Left renal pelvis (tissue), 4 donors: ENCODE results near the gene GTF2A2. TPM values are rescaled to one million over a fixed set of nuclear protein-coding genes. Genes with fewer than 3 reads are reported as not detected.
"Not testable (repeated sequence)": the region's sequence is repeated elsewhere in the genome, so short reads cannot be mapped to it uniquely, and the experiment has no call there.

Experiments used
- DNase-seq, 4 donors: peaks; one replicate each; pipeline ENCODE4 v3.0.0-alpha.2; 2013; ENCODE audit warnings: low read depth in 4 of 4, low spot score in 3 of 4
- polyA plus RNA-seq, 4 donors: library from polyadenylated mRNA; unstranded; fragments of 120-200 nt; gene quantifications; one replicate each; pipeline ENCODE4 v1.2.1, GENCODE V29; 2013; ENCODE audit not compliant: insufficient read length in 4 of 4

Gene GTF2A2
- polyA plus RNA-seq, 4 donors: 125 to 181 (median 134) TPM

- no peak for DNase-seq
These were observed 19.2 kb upstream of the GTF2A2 start for GRCh38 chr15:59676565-59676964.

- no peak for DNase-seq
These were observed 17.1 kb upstream of the GTF2A2 start for GRCh38 chr15:59674361-59674877.

- DNase-seq: no peak
These were observed 11.2 kb upstream of the GTF2A2 start for GRCh38 chr15:59668556-59668955.

- no peak for DNase-seq
These were observed 4.9 kb upstream of the GTF2A2 start for GRCh38 chr15:59662260-59662659.

DNA sequence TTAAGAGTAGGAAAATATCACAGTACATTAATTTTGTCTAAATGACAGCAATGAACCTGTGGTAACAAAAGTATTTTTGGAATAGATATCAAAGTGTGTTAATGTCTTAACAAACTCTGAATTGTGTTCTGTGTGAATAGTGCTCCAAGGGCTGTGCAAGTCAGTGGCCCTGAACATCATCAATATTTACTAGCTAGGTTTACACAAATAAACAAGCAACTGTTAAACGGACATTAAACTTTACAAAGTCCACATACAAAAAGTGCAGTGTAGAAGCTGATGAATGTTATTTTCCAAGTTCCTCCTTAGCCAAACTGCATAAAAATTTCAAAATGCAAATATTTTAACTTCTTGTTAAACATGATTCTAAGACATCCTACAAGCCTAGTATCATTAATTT lies 2.1 kb upstream of the GTF2A2 start:
- no peak for DNase-seq

GRCh38 chr15:59657635-59658125 lies 365 bp upstream of the GTF2A2 start:
- DNase-seq: no peak

DNA sequence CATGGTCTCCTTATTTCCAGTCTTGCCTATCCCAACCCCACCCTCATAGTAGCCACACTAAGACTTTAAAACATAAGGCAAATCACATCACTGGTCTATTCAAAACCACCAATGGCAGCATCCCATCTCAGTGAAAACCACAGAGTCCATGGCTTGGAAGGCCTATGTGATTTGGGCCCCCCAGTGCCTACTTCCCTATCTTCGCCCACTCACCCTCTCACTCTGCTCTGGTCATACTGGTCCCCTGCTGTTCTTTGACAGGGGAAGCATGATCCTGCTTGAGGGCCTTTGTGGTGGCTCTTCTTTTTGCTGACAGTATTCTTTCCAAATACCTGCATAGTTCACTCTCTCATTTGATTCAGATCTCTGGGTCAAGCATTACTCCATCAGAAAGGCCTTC lies 3.3 kb downstream of the GTF2A2 start:
- no peak for DNase-seq

DNA sequence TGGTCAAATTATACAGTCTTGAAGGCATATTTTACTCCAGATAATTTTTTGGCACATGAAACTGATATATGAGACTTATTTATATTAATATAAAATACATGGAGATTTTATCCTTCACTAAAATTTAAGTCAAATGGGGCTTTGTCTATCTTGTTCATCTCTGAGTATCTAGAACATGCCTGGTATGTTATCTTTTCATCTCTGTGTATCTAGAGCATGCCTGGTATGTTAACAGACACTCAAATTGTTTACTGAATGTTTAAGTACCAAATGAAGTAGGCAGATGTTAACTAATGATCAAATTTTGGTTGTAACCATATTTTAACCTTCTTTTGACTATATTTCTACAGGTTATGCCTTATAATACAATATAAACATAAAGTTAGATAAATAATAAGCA lies 7.7 kb downstream of the GTF2A2 start:
- DNase-seq: no peak

DNA sequence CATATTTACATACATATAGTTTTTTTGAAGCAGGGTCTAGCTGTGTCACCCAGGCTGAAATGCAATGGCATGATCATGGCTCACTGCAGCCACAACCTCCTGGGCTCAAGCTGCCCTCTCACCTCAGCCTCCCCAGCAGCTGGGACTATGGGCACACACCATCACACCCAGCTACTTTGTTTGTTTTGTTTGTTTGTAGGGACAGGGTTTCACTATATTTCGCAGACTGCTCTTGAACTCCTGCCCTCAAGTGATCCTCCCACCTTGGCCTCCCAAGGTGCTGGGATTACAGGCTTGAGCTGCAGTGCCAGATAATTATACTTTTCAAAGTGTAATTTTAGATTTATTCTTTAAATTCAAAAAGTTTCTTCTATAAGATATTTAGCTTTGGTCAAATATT lies 10.2 kb downstream of the GTF2A2 start:
- DNase-seq: no peak

- no peak for DNase-seq
These were observed 11.0 kb downstream of the GTF2A2 start for GRCh38 chr15:59646277-59646676.

DNA sequence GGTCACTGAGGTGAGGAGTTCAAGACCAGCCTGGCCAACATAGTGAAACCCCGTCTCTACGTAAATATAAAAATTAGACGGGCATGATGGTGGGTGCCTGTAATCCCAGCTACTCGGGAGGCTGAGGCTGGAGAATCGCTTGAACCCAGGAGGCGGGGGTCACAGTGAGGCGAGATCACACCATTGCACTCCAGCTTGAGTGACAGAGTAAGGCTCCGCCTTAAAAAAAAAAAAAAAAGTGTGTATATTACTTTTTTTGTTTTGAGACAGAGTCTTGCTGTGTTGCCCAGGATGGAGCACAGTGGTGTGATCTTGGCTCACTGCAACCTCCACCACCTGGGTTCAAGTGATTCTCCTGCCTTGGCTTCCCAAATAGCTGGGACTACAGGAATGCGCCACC lies 11.5 kb downstream of the GTF2A2 start:
- DNase-seq: not testable (repeated sequence)

GRCh38 chr15:59644756-59645155 lies 12.6 kb downstream of the GTF2A2 start:
- no peak for DNase-seq

- DNase-seq: no peak
These were observed 15.0 kb downstream of the GTF2A2 start for GRCh38 chr15:59642351-59642750.

DNA sequence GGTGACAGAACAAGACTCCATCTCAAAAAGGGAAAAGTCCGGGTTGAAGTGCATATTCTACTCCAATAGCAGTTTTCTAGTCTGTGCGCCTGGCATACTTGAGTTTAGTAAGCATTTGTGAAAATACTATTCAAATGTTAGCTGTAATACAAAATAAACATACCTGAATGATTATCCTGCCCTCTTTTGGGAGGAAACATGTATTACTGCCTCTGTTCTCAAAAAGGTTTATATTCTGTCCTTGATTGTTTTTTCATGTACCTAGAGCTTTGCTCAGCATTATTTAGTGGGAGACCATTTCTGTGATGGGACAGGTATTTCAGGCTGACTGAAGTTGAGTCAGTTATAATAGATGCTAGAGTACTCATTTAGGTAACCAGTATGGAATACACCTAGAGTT lies 19.8 kb downstream of the GTF2A2 start:
- not testable (repeated sequence) for DNase-seq

DNA sequence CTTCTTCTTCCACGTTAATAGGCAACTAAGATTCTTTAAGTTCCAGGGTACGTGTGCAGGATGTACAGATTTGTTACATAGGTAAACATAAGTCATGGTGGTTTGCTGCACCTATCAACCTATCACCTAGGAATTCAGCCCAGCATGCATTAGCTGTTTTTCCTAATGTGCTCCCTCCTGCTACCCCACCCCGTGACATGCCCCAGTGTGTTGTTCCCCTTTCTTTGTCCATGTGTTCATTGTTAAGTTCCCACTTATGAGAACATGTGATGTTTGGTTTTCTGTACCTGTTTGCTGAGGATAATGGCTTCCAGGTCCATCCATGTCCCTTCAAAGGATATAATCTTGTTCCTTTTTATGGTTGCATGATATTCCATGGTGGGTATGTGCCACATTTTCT lies 21.1 kb downstream of the GTF2A2 start:
- DNase-seq: no peak

GRCh38 chr15:59632714-59633113 lies 24.6 kb downstream of the GTF2A2 start:
- no peak for DNase-seq

DNA sequence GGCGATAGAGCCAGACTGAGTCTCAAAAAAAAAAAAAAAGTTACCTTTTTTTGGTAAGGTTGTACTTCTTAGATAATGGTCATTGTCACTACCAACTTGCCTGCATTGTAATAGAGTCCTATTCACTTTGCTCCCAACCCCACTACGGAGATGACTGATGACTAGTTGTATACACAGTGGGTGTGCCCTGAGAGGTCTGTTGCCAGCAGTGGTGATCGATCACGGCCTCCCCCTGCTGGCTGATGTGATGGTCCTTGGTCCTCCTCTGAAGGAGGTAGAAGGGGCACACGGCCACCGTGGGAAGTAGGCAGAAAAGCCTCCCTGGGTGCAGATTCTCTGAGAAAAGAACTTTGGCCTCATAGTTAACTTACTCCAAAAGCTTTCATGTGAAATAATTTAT lies 35.0 kb downstream of the GTF2A2 start:
- no peak for DNase-seq

- no peak for DNase-seq
These were observed 38.9 kb downstream of the GTF2A2 start for GRCh38 chr15:59618406-59618805.

DNA sequence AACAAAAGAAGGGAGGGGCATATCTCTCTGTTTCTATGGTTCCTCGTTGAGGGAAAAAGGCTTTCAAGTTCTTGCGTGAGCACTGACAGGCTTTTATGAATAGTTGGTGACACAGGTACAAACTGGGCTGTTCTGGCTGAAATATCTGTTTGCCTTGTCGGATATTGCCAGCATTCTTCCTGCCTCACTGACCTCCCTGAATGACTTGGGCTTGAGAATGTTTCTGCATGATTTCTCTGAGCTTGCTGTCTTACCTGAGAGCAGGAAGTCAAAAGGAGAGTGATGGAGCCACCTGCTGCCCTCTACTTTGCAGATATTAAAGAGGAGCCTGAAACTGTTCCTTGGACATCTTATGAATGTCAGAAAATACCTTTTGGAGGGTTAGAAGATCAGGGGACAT lies 40.9 kb downstream of the GTF2A2 start:
- DNase-seq: no peak

DNA sequence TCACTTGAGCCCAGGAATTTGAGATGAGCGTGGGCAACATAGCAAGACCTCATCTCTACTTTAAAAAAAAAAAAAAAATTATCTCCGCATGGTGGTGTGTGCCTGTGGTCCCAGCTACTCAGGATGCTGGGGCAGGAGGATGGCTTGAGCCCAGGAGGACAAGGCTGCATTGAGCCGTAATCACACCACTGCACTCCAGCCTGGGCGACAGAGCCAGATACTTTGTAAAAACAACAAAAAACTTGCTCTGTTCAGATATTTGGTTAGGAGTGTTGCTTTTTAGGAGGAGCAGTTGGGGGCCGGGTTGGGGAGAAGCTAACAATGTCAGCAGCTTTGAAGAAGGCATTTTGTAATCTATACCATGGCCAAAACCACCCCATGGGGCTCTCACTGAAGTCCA lies 41.7 kb downstream of the GTF2A2 start:
- no peak for DNase-seq

- no peak for DNase-seq
These were observed 43.2 kb downstream of the GTF2A2 start for GRCh38 chr15:59614153-59614552.

DNA sequence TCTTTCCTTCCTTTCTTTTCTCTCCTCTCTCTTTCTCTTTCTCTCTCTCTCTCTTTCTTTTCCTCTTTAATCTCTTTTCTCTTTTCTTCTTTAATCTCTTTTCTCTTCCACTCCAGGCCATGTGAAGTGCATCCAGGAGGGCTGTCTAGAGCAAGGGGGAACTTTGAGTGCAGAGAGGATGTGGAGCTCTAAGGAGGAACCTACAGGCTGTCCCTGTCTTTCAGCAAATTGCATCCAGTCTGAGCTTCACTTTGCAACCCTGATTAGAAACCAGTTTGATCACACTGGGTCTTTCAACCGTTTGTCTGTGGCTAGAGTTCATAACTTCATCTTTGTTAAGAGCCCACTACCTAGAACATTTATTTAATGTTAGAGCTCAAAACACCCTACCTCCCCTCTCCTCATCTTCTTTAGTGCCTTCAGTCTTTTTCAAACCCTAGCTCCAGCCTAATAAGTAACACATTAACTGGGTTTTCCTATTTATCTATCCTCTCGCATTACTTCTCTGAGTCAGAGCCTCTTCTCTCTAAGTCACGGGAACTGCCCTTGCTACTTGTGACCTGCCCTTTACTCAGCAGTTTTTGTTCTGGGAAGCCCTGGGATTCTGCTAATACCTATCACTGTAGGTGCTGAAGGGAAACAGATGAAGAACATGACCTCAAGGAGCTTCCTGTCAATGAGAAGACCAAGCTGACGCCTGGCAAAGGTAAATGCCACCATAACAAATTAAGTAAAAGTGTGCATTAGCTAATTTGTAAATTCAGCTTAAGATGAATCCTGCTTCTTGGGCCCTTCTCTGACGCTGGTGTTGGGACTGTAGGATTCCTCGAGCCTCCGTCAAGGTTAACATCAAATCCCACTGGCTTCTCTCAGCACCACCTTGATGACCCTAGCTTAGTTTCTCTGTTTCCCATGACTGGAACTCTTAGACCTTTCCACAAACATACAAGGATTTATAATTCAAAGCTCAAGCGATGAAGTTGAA lies 45.7 kb downstream of the GTF2A2 start, which contains the start of gene GCNT3:
GCNT3 (plus strand) TSS at position 508 of the 985 bp plus-strand sequence. CDS start 6,456 bp downstream, outside the sequence.
- no peak for DNase-seq
